Motor neuron (in vitro differentiated cells): Measurements from ENCODE around the gene ADCK2. TPM values are rescaled to one million over a fixed set of nuclear protein-coding genes. Genes with fewer than 3 reads are reported as not detected.
"Not testable (repeated sequence)": the region's sequence is repeated elsewhere in the genome, so short reads cannot be mapped to it uniquely, and the experiment has no call there.

ENCODE experiments used
- ATAC-seq, 8 experiments: fragments of 200-7000 bp; cut with Tn5 transposase; replicated peaks in 6 of 8; 2 replicates each; pipeline ENCODE4 v1.8.0; 2021; ENCODE audit warnings: mild to moderate bottlenecking in 8 of 8, moderate library complexity in 8 of 8
- H3K27ac ChIP-seq, 2 donors: fragments of 250-450 bp; sonication (Bioruptor Pico); 2 replicates each; pipeline ENCODE4 v1.9.0; 2021; ENCODE audit warnings: antibody characterized with exemption in 2 of 2, mild to moderate bottlenecking in 2 of 2, moderate library complexity in 1 of 2
- H3K4me1 ChIP-seq, 2 donors: fragments of 250-450 bp; sonication (Bioruptor Pico); replicated peaks in 1 of 2; 2 replicates each; pipeline ENCODE4 v1.6.1; 2021; ENCODE audit warnings: antibody characterized with exemption in 2 of 2, mild to moderate bottlenecking in 2 of 2, moderate library complexity in 1 of 2
- H3K4me3 ChIP-seq, 5 donors: fragments of 250-450 bp; sonication (Bioruptor Pico); 2 replicates each; pipeline ENCODE4 v1.9.0; 2021; ENCODE audit warnings: antibody characterized with exemption in 5 of 5, mild to moderate bottlenecking in 5 of 5, moderate library complexity in 4 of 5
- WGBS, 10 experiments: fragments of 450-650 bp; shearing (Covaris generic); methylation state at CpG; one replicate each; pipeline ENCODE4 v1.0.0; 2022; 5-methylcytosine and 5-hydroxymethylcytosine counted together
- in situ Hi-C, 9 experiments: fragments of 400-800 bp; cut with MboI; loops; one replicate each; pipeline ENCODE4 v1.15.0; 2021; ENCODE audit warnings: low sequenced_read_pairs in 9 of 9, low pct_unique_long_range_greater_than_20kb in 2 of 9; ENCODE audit not compliant: unreplicated experiment in 9 of 9
- total RNA-seq, 8 experiments: library from RNA; unstranded; fragments of 300-600 nt; gene quantifications; 2 replicates each; pipeline versions ENCODE4 v1.2.3 to v1.2.4, GENCODE V29; 2022

The ADCK2 gene
- total RNA-seq, 8 experiments from 2014 or later = 5.0 to 18.8 (median 13.2) TPM

DNA sequence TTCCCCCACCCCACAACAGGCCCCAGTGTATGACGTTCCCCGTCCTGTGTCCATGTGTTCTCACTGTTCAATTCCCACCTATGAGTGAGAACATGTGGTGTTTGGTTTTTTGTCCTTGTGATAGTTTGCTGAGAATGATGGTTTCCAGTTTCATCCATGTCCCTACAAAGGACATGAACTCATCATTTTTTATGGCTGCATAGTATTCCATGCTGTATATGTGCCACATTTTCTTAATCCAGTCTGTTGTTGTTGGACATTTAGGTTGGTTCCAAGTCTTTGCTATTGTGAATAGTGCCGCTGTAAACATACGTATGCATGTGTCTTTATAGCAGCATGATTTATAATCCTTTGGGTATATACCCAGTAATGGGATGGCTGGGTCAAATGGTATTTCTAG, 36.0 kb downstream of the ADCK2 start:
- ATAC-seq, in situ Hi-C loops: not testable (repeated sequence)
- no CpG with 5 or more reads among the region's 4 CpGs for WGBS, 10 experiments

DNA sequence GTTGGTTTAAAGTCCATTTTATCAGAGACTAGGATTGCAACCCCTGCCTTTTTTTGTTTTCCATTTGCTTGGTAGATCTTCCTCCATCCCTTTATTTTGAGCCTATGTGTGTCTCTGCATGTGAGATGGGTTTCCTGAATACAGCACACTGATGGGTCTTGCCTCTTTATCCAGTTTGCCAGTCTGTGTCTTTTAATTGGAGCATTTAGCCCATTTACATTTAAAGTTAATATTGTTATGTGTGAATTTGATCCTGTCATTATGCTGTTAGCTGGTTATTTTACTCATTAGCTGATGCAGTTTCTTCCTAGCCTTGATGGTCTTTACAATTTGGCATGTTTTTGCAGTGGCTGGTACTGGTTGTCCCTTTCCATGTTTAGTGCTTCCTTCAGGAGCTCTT, 39.6 kb downstream of the ADCK2 start:
- ATAC-seq, in situ Hi-C loops, H3K27ac ChIP-seq, H3K4me3 ChIP-seq, H3K4me1 ChIP-seq: not testable (repeated sequence)

More for the DNA sequence above, 36.0 kb downstream of the ADCK2 start:
- not testable (repeated sequence) for H3K4me3 ChIP-seq, H3K4me1 ChIP-seq, H3K27ac ChIP-seq

DNA sequence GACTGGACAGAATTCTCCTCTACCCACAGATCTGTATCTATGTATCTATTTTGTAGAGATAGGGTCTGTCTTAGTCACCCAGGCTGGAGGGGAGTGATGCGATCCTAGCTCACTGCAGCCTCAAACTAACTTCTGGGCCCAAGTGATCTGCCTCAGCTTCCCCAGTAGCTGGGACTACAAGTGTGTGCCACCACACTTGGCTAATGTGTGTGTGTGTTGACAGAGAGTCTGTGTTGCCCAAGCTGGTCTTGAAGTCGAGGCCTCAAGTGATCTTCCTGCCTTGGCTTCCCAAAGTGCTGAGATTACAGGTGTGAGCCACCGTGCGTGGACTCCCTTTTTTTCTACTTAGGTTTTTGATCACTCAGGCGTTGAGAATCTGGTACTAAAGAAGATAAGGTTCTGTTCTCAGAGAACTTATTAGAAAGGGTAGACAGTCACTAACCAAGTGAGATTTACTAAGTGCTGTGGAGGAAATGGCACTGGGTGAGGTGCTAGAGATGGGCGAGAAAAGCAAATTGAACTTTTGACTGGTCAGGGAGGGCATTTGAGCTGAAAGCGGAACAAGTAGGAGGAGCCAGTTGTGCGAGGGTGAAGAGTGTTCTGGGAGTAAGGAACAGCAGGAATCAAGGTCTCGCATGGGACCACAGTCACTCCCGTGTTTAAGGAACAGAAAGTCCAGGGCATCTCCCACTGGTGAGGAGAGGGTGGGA, 41.7 kb downstream of the ADCK2 start:
- 67 to 100% (median 91%) methylated on average over 1 to 9 of the region's 10 CpGs for WGBS, 10 experiments
- Histone ChIP-seq H3K27ac (no peak overlapping the region), H3K4me1 (no peaks in the 10 kb centered on the region), H3K4me3 (no peak overlapping the region)
- in situ Hi-C loops = no loop called here
- no peak for ATAC-seq

GRCh38 chr7:140719721-140720120, 47.0 kb downstream of the ADCK2 start:
- no peak overlapping the region for H3K4me3 ChIP-seq
- no peaks in the 10 kb centered on the region for H3K4me1 ChIP-seq
- H3K27ac ChIP-seq = no peak overlapping the region
- in situ Hi-C loops = no loop called here
- WGBS, 10 experiments = 66 to 100% (median 89%) methylated on average over 1 to 5 of the region's 5 CpGs
- ATAC-seq = no peak

- in situ Hi-C loops = no loop called here
- 67 to 100% (median 94%) methylated on average over 1 of the region's 1 CpG; no CpG with 5 or more reads in 6 of the 10 experiments for WGBS, 10 experiments
- no peak for ATAC-seq
- no peak overlapping the region for H3K27ac ChIP-seq
- no peak overlapping the region for H3K4me3 ChIP-seq
- no peaks in the 10 kb centered on the region for H3K4me1 ChIP-seq
These were observed 49.5 kb downstream of the ADCK2 start for GRCh38 chr7:140722254-140722653.

DNA sequence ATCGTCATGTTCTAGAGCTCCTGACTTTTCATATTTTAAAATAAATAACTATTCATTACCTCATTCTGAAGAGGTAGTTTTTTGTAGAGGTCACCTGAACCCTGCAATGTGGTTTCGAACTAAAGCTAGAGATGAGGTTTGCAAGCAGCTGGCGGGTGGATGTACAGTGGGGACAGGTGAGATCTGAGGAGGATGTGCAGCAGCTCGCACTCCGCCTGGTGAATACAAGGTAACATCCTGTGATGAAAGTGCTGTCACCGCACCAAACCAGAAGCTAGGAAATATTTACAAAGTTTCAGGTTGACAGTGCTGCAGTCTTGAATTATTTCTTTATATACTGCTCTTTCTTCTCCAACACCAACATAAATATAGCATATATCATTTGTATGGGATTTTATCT, 50.3 kb downstream of the ADCK2 start:
- 93 to 100% (median 100%) methylated on average over 2 to 6 of the region's 6 CpGs; no CpG with 5 or more reads in 1 of the 10 experiments for WGBS, 10 experiments
- H3K4me1 ChIP-seq = no peaks in the 10 kb centered on the region
- ATAC-seq = no peak
- in situ Hi-C loops = no loop called here
- H3K4me3 ChIP-seq = no peak overlapping the region
- no peak overlapping the region for H3K27ac ChIP-seq

DNA sequence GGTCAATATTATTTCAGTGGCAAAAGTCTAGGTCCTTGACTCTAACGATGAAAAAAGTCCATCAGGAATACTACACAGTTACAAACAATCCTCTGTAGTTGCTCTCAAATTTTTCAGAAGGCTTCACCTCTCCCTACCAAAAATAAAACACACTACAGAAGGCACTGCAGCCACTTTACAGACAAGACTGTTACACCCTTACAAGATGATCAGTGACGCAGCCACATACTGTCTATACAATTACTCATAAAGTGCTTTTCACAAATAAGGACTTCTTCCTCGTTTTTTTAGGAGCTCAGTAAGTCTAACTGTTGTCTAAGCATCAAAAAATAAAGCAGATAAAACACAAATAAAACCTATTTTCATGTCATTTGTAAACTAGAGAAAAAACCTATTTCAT, 50.8 kb downstream of the ADCK2 start:
- 50 to 92% (median 80%) methylated on average over 1 to 3 of the region's 3 CpGs; no CpG with 5 or more reads in 1 of the 10 experiments for WGBS, 10 experiments
- in situ Hi-C loops = no loop called here
- Histone ChIP-seq H3K27ac (no peak overlapping the region), H3K4me3 (no peak overlapping the region), H3K4me1 (no peaks in the 10 kb centered on the region)
- no peak for ATAC-seq

DNA sequence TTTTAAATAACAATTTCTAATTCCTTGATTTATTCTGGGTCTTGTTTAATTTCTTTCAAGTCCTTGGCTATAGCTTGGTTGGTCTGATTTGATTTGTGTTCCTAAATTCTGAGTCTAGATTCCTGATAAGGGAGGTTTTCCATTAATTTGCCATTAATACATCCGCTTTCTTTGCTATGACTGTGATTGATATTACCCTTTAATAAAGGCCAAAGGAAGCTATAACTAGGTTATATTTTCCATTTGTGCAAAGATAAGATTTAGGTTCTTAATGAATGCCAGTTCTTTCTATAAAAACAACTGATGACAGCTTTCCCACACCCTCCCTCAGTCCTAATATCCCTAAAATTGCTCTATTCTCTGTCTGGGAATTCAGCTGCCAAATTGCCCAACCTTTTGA, 52.0 kb downstream of the ADCK2 start:
- in situ Hi-C loops = no loop called here
- ATAC-seq = no peak
- 86 to 100% (median 95%) methylated on average over 1 of the region's 1 CpG; no CpG with 5 or more reads in 4 of the 10 experiments for WGBS, 10 experiments
- no peak overlapping the region for H3K4me3 ChIP-seq
- no peak overlapping the region for H3K27ac ChIP-seq
- H3K4me1 ChIP-seq = no peaks in the 10 kb centered on the region

GRCh38 chr7:140726281-140726680, 53.5 kb downstream of the ADCK2 start:
- WGBS, 10 experiments = 35 to 100% (median 80%) methylated on average over 1 to 2 of the region's 2 CpGs; no CpG with 5 or more reads in 3 of the 10 experiments
- ATAC-seq = peak in 1 of 8 experiments; percentile 20
- H3K4me1 ChIP-seq = no peaks in the 10 kb centered on the region
- no peak overlapping the region for H3K27ac ChIP-seq
- H3K4me3 ChIP-seq = no peak overlapping the region
- in situ Hi-C loops = no loop called here

- Histone ChIP-seq H3K4me1 (no peaks in the 10 kb centered on the region), H3K4me3 (no peak overlapping the region), H3K27ac (no peak overlapping the region)
- no peak for ATAC-seq
- 57 to 100% (median 83%) methylated on average over 2 of the region's 2 CpGs; no CpG with 5 or more reads in 1 of the 10 experiments for WGBS, 10 experiments
- in situ Hi-C loops = no loop called here
These were observed 59.7 kb downstream of the ADCK2 start for GRCh38 chr7:140732416-140732815.

DNA sequence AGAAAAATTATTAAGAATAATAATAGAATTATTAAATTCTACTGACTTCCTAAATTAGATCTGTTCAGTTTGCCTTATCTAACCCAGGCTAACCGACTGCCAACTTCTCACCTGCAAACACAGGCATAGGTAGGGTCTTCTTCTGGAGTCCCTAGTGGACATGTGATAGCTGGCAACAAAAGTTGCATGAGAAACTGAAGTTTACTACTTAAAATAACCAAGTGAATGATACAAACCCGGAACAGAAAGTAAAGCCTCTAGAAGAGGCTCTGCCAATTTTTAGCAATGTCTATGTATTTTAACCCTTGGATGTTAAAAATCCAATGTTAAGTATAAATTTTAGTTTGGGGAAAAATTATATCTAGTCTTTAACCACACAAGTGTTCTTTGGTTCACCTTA, 61.4 kb downstream of the ADCK2 start:
- H3K27ac ChIP-seq = no peak overlapping the region
- in situ Hi-C loops = no loop called here
- ATAC-seq = no peak

DNA sequence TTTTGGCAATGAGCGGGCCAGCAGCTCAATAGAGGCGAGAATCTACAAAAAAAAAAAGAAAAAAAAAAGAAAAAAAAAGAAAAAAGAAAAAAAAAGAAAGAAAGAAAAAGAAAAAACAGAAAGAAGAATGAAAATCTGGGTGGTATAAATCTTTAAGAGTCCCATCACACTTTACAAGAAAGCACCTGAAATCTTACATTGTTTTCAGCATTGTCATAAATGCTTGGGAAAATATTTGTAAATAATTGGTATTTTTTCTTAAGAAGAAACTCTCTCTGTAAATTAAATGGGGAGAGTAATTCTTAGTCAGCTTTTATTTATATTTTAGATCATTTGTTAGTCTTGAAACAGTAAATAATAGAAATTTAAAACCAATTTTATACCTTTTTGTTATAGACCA, 62.0 kb downstream of the ADCK2 start:
- ATAC-seq = no peak
- H3K4me3 ChIP-seq = no peak overlapping the region
- in situ Hi-C loops = no loop called here
- WGBS, 10 experiments = 83 to 100% (median 99%) methylated on average over 1 to 2 of the region's 2 CpGs
- no peaks in the 10 kb centered on the region for H3K4me1 ChIP-seq
- no peak overlapping the region for H3K27ac ChIP-seq

More for the DNA sequence above, 61.4 kb downstream of the ADCK2 start:
- WGBS, 10 experiments = 40 to 100% (median 80%) methylated on average over 1 to 2 of the region's 2 CpGs; no CpG with 5 or more reads in 2 of the 10 experiments
- Histone ChIP-seq H3K4me1 (no peaks in the 10 kb centered on the region), H3K4me3 (no peak overlapping the region)

GRCh38 chr7:140738280-140738679, 65.5 kb downstream of the ADCK2 start:
- ATAC-seq = peak in 1 of 8 experiments; percentile 22
- no peak overlapping the region for H3K27ac ChIP-seq
- no peaks in the 10 kb centered on the region for H3K4me1 ChIP-seq
- in situ Hi-C loops = no loop called here
- H3K4me3 ChIP-seq = no peak overlapping the region

GRCh38 chr7:140743255-140743654, 70.5 kb downstream of the ADCK2 start:
- H3K4me3 ChIP-seq, H3K27ac ChIP-seq, H3K4me1 ChIP-seq, ATAC-seq, in situ Hi-C loops: not testable (repeated sequence)
- WGBS, 10 experiments = no CpG with 5 or more reads among the region's 4 CpGs
